RWPE1 (cell line): ENCODE results near the gene IL4R.
"Not testable (repeated sequence)": the region's sequence is repeated elsewhere in the genome, so short reads cannot be mapped to it uniquely, and the experiment has no call there.

Experiments used
- CTCF ChIA-PET: fragments of 350-600 bp; sonication (Branson Sonifier 250); formaldehyde crosslinking; extraction: SDS; loops from one replicate; lab custom pipeline; 2021; lab: Yijun Ruan, JAX
- POLR2A ChIA-PET: fragments of 400-600 bp; formaldehyde crosslinking; extraction: SDS; loops from one replicate; lab custom pipeline; 2020; ENCODE audit warnings: antibody characterized with exemption; ENCODE audit not compliant: low non-redundant PET; lab: Yijun Ruan, JAX
- DNase-seq: peaks from one replicate; pipeline ENCODE4 v3.0.0; 2012; ENCODE audit warnings: low spot score
- H3K27ac ChIP-seq: fragments of 450-650 bp; 2 replicates; pipeline ENCODE4 v1.5.1; 2017
- TF ChIP-seq, protein P1 (sequence below): fragments of 450-650 bp; conservative IDR thresholded peaks from 2 replicates; pipeline ENCODE4 v1.5.1; 2017; ENCODE audit warnings: low read depth, mild to moderate bottlenecking

The IL4R gene

DNA sequence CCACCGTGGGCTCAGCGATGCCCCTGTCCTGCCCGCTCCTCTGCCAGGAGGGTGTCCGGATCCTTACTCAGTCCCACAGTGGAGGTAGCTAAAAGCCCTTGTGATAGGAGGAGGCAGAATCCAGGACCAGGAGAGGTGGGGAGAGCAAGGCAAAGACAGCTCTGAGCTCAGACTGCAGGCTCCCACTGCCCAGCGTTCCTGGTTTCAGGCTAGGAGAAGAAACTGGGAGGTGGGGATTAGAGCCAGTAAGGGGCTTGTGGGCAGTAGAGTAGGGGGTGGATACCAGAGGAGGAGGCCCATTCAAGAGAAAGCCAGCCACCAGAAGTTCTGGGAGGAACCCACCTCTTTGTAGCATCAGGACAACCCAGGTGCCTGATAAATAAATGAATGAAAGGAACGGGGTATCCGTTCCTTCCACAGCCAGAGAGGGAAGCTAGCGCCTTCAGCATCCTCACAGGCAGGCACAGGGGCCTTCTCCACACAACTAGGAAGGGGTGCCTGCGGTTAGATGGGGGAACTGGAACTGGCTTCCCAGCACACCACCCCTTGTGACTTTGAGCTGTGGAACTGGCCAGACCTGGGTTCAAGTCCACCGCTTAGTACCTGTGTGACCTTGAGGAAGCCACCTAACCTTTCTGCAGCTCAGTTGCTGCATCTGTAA, 90.5 kb downstream of the IL4R start:
- TF ChIP-seq, protein P1, sequence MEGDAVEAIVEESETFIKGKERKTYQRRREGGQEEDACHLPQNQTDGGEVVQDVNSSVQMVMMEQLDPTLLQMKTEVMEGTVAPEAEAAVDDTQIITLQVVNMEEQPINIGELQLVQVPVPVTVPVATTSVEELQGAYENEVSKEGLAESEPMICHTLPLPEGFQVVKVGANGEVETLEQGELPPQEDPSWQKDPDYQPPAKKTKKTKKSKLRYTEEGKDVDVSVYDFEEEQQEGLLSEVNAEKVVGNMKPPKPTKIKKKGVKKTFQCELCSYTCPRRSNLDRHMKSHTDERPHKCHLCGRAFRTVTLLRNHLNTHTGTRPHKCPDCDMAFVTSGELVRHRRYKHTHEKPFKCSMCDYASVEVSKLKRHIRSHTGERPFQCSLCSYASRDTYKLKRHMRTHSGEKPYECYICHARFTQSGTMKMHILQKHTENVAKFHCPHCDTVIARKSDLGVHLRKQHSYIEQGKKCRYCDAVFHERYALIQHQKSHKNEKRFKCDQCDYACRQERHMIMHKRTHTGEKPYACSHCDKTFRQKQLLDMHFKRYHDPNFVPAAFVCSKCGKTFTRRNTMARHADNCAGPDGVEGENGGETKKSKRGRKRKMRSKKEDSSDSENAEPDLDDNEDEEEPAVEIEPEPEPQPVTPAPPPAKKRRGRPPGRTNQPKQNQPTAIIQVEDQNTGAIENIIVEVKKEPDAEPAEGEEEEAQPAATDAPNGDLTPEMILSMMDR = no peak
- CTCF ChIA-PET = interaction anchor here (0.6 kb wide), 1 partner anchor 1837 kb away, joined by 4 read pairs; no protein-coding TSS in a partner anchor
- no peak overlapping the region for H3K27ac ChIP-seq
- POLR2A ChIA-PET = no interaction called here
- DNase-seq = no peak

DNA sequence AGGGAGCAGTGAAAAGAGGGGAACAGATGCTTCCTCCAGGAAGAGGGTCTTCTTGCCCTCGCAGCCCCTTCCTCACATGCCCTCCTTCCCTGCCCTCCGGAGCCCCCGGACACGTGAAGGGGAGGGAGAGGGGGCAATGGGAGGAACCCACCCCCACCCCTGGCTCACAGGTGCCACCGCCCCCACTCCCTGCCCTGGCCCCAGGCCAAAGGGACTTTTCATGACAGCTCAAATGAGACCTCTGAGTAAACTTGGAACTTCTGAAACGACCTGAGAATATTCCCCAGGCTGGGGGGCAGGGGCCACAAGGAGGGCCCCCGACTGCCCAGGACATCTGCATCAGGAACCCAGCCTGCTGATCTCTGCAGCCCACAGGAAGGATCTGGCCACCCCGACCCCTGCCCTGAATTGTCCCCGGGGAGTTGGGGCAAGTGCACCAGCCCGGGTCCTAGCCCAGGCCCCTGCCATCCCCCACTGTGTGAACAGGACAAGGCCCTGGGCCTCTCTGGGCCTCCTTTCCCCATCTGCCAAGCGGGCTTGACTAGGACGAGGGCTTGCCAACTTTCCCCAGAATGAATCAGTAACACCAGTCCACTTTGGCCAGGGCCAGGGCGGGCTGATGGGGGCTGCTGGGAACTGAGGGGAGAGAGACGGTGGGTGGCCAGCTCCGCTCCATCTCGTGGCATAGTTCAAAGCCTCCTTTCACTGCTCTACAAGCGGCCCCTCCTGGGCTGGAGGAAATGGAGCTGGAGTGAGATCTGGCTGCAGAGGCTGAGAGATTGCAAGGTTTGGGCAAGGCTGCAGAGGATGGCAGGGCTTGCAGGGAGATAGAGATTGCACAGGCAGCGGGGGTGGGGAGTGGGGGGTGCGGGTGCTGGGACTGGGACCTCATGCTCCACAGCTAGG, 92.0 kb downstream of the IL4R start:
- H3K27ac ChIP-seq = no peak overlapping the region
- POLR2A ChIA-PET = no interaction called here
- CTCF ChIA-PET = no interaction called here
- TF ChIP-seq, protein P1 = no peak
- no peak for DNase-seq

DNA sequence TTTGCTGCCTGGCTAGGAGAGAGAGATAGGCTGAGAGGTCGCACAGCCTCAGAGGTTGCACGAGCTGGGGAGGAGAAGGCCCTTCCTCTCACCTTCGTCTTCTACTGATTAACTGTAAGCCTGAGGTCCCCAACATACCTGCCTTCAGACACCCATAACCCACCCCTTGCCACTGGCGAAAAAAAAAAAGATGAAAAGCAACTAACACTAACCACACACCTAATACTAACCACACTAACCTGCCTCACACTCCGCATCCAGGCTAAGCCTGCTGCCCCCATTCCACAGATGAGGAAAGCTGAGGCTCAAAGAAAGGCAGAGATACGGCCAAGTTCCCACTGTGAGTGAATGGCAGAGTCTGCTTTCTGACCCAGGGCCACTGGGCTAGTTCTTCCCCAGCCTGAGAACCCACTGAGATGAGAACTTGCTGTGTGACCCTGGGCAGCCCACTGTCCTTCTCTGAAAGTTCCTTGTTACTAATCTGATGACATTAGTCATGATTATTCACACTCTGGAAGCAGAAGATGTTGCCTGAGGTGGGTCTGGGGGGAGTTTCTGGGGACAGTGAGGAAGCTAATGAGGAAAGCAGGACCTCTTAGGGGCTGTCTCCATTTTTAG, 92.8 kb downstream of the IL4R start:
- no peak for DNase-seq
- POLR2A ChIA-PET = no interaction called here
- CTCF ChIA-PET = no interaction called here
- no peak overlapping the region for H3K27ac ChIP-seq
- TF ChIP-seq, protein P1 = no peak

DNA sequence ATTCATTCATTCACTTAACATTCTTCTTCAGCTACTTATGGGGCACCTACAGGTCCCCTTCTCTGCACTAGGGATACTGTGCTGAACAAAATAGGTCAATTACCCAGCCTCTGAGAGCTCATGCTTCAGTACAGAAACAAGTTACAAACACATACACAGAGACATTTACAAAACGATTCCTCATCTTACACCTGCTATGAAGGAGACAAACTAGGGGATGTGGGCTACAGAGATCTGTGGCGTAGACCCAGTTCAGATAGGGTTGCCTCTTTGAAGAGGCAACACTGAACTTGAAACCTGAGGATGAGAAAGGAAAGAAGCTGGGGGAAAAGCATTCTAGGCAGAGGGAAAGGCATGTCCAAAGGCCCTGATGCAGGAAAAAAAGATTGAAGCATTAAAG, 93.4 kb downstream of the IL4R start:
- TF ChIP-seq, protein P1 = no peak
- POLR2A ChIA-PET = no interaction called here
- DNase-seq = no peak
- CTCF ChIA-PET = no interaction called here
- no peak overlapping the region for H3K27ac ChIP-seq

DNA sequence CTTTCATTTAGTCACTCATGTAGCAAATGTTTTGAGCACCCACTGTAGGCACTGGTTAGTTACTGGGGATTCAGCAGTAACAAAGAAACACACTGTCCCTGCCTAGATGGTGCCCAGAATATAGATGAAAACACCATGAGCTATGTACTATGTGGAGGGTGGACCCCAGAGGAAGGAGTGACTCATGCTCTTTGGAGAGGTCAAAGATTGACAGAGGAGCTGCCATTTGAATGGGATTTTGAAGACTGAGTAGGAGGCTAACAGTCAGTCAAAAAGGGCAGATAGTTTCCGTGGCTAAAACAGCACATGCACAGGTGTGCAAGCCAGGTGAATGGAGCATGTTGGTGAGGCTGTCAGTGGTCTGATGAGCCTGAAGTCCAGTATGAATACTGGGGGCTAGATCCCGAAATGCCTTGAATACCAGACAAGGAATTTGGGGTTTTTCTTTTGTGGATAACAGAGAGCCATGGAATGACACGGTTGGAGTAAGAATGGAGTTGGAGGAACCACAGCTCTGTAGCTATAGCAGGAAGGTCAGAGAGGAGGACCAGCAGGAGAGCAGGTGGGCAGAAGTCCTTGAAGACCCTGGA, 94.3 kb downstream of the IL4R start:
- ChIA-PET POLR2A (no interaction called here), CTCF (no interaction called here)
- no peak overlapping the region for H3K27ac ChIP-seq
- TF ChIP-seq, protein P1 = no peak
- DNase-seq = peak; percentile 20

DNA sequence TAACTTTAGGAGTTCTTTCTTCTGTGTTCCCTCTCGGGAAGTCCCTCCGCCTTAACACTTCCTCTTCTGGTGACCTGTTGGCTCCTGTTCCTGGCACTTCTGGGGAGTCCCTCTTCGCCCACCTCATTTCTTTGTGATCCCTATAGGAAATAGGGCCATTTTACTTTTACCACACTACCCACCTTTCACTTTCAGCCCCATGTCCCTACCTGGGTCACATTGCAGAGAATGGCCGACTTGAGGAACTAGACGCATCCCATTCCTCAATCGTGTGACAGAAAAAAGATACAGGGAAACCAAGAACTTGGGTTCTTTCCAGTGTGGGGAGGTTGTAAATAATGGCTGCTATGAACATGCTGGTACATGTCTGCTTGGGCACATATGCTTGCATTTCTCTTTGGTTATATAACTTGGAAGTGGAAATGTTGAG, 94.8 kb downstream of the IL4R start:
- H3K27ac ChIP-seq = no peak overlapping the region
- DNase-seq = peak; percentile 33
- CTCF ChIA-PET = no interaction called here
- POLR2A ChIA-PET = no interaction called here
- TF ChIP-seq, protein P1 = no peak

DNA sequence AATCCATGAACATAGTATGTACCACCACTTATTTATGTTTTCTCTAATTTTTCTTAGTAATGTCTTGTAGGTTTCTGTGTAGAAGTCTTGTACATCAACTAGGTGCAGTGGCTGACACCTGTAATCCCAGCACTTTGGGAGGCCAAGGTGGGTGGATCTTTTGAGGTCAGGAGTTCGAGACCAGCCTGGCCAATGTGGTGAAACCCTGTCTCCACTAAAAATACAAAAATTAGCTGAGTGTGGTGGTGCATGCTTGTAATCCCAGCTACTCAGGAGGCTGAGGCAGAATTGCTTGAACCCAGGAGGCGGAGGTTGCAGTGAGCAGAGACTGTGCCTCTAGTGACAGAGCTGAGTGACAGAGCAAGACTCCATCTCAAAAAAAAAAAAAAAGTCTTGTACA, 96.2 kb downstream of the IL4R start:
- POLR2A ChIA-PET, H3K27ac ChIP-seq, DNase-seq: not testable (repeated sequence)
- CTCF ChIA-PET = interaction anchor here (0.6 kb wide), 1 partner anchor 115 kb away, joined by 4 read pairs; no protein-coding TSS in a partner anchor
